ENCODE data around the gene CD38.

GRCh38 chr4:15766821-15767220, 11.3 kb upstream of the CD38 start:
- TF ChIP-seq CTCF (conservative IDR thresholded peaks at IDR 0.05; ENCODE audit: low read depth, low read length) (no peak), EZH2phosphoT487 (IDR thresholded peaks at IDR 0.05; ENCODE audit: borderline replicate concordance, low read length) (no peak), EZH2 (IDR thresholded peaks at IDR 0.05; ENCODE audit: low read length, unreplicated experiment) (no peak)
